ENCODE measurements around the gene CAPN5. TPM values are rescaled to one million over a fixed set of nuclear protein-coding genes. Genes with fewer than 3 reads are reported as not detected.

CAPN5 gene
- total and polyA plus RNA-seq, 11 donors = 1.1 to 4.5 (median 2.1) TPM

- ATAC-seq (no peak), DNase-seq (peak in 3 of 5 donors; percentile 15 to 52 (median 23))
- H3K36me3 ChIP-seq = peaks cover 0 to 3% (median 0%) of the 10 kb centered on the region in 9 donors
- no peaks in the 10 kb centered on the region for H3K27me3 ChIP-seq
- 53 to 63% (median 57%) methylated on average over 9 to 13 of the region's 13 CpGs for WGBS, 4 donors
- intact Hi-C loops (cut with DNase I) = loop anchor here (1.0 to 10.0 kb wide), 9 partner anchors 42 to 356 kb away; no protein-coding TSS in a partner anchor
- H3K4me3 ChIP-seq = no peak overlapping the region
- H3K27ac ChIP-seq = no peak overlapping the region
- no peaks in the 10 kb centered on the region for H3K9me3 ChIP-seq
- TF ChIP-seq CTCF (IDR thresholded peaks at IDR 0.05) = no peak
- no peak for TF ChIP-seq POLR2A (IDR thresholded peaks at IDR 0.05)
- H3K4me1 ChIP-seq = peaks cover 0 to 9% (median 0%) of the 10 kb centered on the region in 12 donors
These were observed 23.8 kb downstream of the CAPN5 start for GRCh38 chr11:77090373-77091111.

GRCh38 chr11:77091146-77091940 is 24.6 kb downstream of the CAPN5 start:
- Histone ChIP-seq H3K9me3 (no peaks in the 10 kb centered on the region), H3K4me1 (peaks cover 0 to 1% (median 0%) of the 10 kb centered on the region in 12 donors), H3K4me3 (no peak overlapping the region), H3K27ac (no peak overlapping the region), H3K36me3 (peaks cover 0 to 3% (median 0%) of the 10 kb centered on the region in 9 donors), H3K27me3 (no peaks in the 10 kb centered on the region)
- peak; percentile 59 to 80 (median 76) for ATAC-seq
- peak; percentile 66 to 88 (median 73) for DNase-seq
- intact Hi-C loops (cut with DNase I) = loop anchor here (1.0 to 10.0 kb wide), 9 partner anchors 43 to 357 kb away; no protein-coding TSS in a partner anchor
- TF ChIP-seq POLR2A (IDR thresholded peaks at IDR 0.05) (no peak), CTCF (IDR thresholded peaks at IDR 0.05) (peak; percentile 83 to 95 (median 90))
- WGBS, 4 donors = 30 to 37% (median 34%) methylated on average over 8 to 9 of the region's 9 CpGs

GRCh38 chr11:77092382-77092781 is 25.6 kb downstream of the CAPN5 start:
- H3K27me3 ChIP-seq = no peaks in the 10 kb centered on the region
- ATAC-seq (no peak), DNase-seq (peak in 3 of 5 donors; percentile 11 to 54 (median 12))
- 75 to 82% (median 79%) methylated on average over 6 to 7 of the region's 7 CpGs for WGBS, 4 donors
- H3K36me3 ChIP-seq = peaks cover 0 to 3% (median 0%) of the 10 kb centered on the region in 9 donors
- intact Hi-C loops (cut with DNase I) = loop anchor here in 6 of 10 donors (5.0 to 10.0 kb wide), 4 partner anchors 168 to 358 kb away; no protein-coding TSS in a partner anchor
- H3K4me1 ChIP-seq = no peaks in the 10 kb centered on the region
- no peak overlapping the region for H3K27ac ChIP-seq
- no peak overlapping the region for H3K4me3 ChIP-seq
- H3K9me3 ChIP-seq = no peaks in the 10 kb centered on the region
- TF ChIP-seq CTCF (IDR thresholded peaks at IDR 0.05) (no peak), POLR2A (IDR thresholded peaks at IDR 0.05) (no peak)
